Activated CD8-positive, alpha-beta memory T cell treated with anti-CD3 and anti-CD28 coated beads, Interleukin-2, amount 50 U/mL, for 4 hours (primary cell): ENCODE data around the gene SKA3.

Experiments used
- DNase-seq: peaks from one replicate; pipeline ENCODE4 v3.0.0-alpha.2; 2020

SKA3 gene

GRCh38 chr13:21109168-21109567, 67.2 kb downstream of the SKA3 start:
- no peak for DNase-seq

DNA sequence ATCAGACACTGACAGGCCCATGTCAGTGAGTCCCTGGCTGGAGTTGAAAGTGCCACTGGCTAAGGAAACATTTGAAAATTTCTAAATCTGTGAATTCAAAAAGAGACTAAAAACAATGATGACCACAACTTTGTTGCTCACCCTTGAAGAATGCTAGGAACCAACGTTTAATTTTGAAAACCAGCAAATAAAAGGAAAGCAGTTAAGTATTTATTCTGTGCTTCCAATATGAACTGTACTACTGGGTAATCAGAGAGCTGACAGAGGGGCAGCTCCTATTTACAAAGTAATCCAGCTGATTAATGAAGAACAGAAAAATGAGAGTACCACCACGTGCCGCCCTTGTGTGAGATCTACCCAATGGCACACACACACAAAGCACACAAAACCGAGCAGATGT, 70.3 kb downstream of the SKA3 start:
- no peak for DNase-seq

DNA sequence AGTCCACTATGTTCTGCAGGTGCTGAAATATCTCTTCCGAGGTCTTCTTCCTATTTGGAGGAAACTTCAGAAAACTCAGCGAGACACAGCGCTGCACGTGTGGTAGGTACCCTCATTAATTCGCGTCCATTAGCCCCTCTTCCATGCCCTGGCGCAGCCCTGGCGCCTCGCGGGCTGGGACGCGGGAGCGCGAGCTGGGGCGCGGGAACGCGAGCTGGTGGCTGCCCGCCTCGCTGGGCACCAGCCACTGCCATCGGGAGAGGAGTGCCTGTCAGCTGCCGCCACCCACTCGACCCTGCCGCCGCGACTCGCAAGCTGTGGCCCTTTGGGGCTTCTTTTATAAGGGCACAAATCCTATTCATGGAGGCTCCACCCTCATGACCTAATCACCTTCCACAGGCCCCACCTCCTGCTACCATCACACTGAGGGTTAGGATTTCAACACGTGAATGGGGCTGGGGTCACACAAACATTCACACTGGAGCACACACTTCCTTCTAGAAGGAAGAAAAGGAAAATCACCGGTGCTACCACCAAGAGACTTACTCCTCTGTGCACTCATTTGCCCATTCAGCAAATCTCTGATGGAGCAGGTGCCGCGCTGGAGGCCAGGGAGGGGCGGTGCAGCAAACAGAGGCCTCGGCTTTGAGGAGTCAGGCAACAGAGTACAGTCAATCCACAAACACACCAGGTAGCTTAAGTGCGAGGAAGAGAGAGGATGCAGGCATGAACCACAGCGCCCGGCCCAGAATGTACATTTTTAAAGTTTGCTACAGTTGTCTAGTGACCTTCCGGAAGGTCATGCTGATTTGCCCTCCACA, 71.9 kb downstream of the SKA3 start:
- DNase-seq = no peak
